Activated CD4-positive, alpha-beta T cell treated with anti-CD3 and anti-CD28 coated beads for 4 hours (primary cell): Measurements from ENCODE around the gene PCGF5.
"Not testable (repeated sequence)": the region's sequence is repeated elsewhere in the genome, so short reads cannot be mapped to it uniquely, and the experiment has no call there.

Source experiments
- DNase-seq, 2 donors: peaks; one replicate each; pipeline ENCODE4 v3.0.0-alpha.2; 2020

The PCGF5 gene

DNA sequence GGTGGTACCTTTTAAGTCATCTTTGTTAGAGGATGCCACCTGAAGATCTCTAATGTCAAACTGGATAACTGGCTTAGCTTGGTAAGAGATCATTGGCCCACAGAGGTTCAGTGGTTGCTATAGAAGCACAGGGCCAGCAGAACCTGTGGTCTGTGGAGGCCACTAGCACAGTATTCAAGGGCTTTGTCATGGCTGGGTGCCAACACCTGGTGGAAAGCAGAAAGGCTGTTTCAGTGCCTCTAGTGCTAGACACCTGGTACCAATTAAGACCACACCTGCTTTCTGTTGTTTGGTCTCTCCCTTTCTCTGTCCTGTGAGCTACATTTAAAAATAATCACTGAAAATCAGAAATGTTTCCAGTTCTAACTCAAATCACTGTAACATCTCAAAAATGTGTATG is 10.0 kb upstream of the PCGF5 start:
- peak in 1 of 2 donors; percentile 13 for DNase-seq

DNA sequence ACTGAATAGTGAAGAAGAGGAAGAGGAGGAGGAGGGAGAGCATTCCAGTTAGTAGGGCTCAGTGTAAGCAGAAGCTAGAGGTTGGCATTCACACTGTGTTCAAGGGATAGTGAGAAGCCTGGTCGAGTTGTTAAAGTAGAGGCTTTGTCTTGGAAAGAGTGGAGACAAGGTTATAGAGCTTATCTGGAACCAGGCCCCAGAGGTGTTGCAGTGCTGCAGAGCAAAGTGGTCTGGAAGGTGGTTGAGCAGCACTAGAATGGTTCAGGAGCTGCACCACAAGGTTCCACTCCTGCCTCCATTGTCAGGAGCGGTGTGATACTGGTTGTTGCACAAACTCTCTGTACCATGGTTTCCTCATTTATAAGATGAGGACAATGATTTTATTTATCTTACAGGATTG is 8.8 kb upstream of the PCGF5 start:
- DNase-seq = no peak

DNA sequence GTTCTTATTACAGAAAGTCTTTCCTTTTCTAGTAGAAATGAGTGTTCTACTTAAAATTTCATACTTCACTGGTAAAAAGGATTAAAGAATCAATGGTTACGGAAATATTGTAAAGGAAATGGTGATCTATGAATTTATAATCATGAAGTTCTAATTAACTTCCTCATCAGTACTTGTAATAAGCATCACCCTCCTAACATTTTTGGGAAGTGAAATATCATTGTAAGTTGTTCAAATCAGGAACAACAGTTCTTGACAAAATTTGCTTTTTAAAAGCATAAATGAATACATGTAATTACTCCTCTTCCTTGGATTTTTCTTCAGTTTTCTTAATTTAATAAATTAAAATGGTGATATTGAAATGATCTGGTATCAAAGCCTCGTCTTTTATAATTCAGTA is 5.6 kb upstream of the PCGF5 start:
- DNase-seq = no peak

DNA sequence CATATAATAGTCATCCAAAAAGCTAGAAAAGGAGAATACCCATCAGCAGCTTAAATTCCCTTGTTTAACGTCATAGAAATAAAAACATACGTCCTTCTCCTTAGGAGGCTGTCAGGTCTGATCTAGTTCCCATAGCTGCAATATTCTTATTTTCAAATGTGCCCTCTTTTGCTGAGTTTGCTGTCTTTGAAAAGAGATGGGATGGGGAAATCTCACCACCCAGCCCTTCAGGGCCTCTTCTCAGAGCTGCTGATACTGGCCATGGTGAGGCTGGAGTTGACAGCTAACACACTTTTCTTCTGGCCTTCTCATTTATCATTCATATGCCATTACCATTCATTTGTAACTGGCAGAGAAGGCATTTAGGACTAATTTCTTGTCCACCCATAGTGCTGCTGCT is 5.1 kb upstream of the PCGF5 start:
- DNase-seq = no peak

DNA sequence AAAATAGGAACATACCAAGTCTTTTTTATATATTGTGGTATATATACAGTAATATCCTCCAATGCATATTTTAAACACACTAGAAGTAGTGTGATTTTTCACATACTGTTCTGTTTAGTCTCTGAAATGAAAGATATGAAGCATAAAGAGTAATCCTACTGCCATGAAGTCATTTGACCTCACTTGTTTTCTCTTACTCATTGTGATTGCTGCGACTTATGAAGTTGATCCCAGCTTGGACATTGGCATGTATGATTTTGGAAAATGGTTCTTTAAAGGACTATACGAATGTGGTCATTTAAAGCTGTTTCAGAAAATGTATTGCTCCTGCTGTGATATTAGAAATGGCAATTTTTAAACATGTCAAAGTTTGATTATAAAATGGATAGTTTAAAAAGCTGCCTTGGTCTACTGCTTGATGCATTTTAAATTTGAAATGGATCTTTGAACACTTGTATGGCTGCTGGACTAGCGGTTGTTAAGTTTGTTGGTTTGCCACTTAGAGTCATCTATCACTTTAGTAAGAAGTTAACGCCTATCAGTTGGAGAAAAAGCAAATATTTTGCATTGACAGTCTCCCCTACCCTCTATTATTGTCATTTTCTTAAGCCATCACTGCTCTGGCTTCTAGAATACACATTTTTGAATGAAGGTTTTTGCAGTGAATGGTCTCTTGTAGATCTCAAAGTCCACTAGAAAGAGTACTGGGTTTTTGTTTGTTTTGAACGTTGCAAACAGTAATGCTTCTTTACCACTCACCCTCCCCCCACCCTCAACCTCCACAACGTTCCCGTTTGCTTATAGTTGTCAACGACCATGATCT is 881 bp upstream of the PCGF5 start:
- DNase-seq = no peak

DNA sequence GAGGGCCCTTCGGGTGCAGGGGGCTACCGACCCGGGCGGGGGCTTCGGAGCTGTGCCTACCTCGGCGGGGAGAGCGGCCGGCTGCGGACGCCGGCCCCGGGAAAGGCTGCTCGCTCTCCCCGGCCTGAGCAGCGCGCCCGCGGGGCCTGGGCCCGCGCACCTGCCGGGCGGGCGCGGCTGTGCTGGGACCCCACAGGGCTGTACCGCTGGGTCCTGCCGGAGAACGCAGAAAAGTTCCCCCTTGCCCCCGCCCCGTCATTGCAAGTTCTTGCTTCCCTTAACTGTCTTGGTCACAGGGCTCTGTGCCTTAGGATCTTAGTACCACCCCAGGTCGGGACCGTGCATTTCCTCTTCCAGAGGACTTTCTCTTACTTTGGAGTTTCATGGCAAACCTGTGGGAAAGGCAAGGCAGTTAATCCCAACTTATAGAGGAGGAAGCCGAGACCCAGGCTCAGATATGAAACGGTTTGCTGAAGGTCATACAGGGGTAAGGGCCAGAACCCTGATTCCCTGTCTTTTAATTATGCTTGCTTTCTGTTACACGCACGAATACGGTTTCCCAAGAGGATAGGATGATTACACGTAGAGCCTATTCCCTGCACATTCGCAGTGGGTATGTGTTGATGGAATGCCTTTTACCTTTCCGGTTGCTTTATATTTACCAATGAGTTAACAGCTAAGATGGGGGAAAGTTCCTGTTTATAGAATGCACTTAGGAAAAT is 652 bp downstream of the PCGF5 start:
- DNase-seq = no peak

DNA sequence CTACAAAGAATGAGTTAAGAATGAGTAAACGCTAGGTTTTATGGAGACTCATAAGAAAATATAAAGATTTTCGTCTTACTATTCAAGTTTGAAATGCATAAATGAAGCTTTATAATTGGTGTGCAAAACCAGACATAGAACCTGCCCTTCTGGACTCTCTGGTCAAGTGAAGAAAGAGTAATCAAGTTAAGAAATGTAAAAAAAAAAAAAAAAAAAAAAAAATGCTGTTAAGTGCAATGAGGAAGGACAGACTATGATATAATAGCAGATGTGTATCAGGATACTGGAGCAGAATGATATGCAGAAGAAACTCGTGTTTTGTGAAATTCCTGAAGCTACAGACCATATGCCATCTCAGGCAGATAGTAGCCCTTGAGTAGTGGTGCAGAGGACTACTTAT is 5.6 kb downstream of the PCGF5 start:
- no peak for DNase-seq

DNA sequence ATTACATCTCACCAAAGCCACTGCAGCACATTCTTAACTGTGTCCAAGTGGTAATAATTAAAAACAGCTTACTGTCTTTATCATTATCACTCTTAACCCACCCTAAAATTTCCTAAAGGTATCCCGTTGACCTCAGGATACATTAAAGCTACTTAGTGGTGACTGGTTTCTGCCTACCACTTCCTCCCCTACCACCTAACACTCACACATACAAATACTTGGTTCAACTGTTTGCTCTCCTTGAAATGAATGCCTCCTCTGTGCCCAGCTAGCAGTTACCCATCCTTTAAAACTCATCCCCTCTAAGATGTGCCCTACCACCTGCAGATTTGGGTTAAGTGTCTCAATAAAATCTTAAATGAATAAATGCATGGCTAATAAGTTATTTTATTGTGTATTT is 7.1 kb downstream of the PCGF5 start:
- DNase-seq = no peak

DNA sequence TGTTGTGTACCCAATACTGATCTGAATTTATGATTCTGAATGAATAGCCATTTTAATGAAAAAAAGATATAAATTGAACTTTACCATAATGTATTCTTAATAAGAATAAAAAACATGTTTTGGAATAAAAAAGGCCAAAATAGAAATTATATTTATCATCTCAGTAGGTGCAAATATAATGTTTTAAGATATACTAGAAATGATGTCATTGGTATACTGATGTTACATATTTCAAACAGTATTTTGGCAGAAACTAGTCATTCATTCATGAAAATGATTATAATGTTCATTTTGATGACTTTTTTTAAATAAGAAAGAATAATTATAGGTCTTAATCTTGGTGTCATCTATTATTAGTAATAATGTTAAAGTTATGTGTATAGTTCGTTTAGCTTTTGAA is 9.2 kb downstream of the PCGF5 start:
- no peak for DNase-seq

DNA sequence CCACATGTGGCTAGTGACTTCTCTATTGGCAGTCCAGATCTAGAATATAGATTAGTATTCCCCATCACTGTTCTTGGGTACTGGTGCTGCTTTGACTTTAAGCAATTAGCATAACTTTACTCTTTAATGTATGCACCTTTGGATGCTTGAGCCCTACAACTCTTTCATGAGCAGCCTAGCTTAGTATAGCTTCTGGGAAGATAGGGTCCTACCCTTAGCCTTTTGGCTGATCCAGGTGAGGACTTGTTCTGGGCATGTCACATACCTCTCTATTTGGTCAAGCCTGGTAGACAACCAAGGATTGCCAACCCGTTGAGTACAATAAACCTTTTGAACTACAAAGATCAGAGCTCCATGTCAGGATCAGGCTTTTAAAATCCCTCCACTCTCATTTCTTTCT is 17.7 kb downstream of the PCGF5 start:
- DNase-seq = no peak

DNA sequence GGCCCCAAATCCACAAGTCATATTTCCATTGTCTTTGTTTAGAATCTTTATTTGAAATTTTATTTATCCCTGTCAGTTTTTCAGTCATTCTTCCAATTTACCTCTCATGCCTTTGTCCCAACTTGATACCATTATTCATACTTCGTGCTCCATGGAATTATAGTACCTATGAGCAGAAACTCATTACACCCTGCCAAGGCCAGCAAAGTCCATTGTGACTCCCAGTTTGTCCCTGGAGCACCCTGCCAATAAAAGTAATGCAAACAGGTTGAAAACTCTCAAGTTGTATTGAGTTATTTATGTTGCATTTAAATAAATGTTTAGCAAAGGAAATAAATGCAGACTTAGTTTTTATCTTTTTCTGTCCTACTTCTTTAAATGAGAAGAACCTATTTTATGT is 19.3 kb downstream of the PCGF5 start:
- DNase-seq = no peak

DNA sequence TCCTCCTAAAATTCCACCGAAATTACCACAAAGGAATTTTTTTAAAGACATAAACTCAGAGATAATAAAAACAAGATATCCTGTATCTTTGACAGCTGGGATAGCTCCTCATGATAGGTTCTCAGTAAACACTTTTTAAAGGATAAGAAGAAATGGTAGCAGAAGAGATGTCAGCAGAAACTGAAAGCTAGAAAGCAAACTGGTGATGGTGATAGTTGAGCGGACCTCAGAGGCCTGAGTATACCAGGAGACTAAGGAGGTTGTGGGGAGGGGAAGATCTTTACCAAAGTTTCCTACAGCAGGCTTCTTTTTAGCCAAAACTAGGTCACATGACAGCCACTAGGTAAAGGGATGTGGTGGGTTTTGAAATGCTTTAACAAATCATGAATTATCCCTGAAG is 22.5 kb downstream of the PCGF5 start:
- DNase-seq = no peak

DNA sequence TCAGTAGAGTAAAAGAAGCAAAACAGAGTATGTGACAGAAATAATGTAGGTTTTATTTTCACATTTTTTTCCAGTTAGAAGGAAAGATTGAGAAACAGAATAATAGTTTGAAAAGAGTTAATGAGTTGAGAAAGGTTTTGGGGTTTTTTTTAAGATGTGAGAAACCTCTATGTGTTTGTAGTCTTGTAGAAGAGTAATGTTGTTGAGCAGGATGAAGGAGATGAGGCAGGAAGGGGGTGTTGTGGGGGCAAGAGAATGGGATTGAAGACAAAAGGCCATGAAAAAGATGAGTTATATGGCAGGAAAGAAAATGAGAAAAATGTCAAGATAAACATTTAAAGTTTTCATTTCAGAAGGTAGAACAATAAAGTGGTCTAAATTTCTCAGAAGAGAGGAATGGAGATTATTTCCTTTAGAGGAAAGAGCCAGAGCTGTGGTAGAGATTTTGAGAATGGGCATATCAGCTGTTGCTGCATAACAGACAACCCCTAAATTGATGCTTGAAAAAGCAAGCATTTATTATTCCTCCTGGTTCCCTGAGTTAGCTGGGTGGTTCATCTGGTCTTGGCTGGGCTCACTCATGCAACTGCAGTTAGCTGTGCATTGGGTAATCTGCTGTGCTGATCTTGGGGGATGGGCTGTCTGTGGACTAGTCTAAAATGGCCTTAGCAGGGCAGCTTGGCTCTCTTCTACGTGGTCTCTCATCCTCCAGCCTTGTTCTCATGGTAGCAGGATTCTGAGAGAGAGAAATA is 27.1 kb downstream of the PCGF5 start:
- DNase-seq = no peak

DNA sequence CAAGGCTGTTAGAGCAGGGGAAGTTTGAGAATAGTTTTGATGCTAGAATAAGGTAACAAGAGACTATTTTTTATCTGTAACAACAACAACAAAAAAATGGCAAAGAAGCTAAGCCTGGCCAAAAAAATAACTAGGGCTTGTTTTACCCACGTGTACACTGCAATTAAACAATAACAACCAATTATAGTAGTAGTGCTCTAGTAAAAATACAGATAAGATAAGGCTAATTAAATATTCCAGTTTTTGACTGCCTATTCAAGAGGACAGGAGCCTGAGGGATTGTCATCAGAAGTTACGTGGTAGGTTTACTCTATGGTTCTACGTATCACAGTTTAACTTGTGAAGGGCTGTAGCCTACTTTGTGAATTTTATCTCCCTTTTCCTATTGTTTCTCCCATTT is 29.2 kb downstream of the PCGF5 start:
- DNase-seq = no peak

DNA sequence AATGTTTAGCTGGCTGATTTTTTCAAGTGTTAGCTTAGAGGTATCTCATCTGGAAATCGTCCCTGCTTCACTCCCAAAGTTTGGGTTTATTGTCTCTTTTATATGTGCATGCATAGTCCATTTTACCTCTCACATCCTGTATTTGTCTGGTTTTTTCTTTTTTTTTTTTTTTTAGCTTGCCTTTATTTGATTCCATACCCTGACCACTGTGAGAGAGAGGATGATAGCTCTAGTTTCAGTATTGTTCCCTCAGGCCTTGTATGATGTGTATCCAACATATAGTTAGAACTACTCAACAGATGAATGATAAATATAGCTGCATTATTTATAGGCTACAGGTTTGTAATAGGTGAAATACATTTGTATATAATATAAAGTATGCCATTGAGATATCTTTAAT is 29.9 kb downstream of the PCGF5 start:
- DNase-seq = no peak

DNA sequence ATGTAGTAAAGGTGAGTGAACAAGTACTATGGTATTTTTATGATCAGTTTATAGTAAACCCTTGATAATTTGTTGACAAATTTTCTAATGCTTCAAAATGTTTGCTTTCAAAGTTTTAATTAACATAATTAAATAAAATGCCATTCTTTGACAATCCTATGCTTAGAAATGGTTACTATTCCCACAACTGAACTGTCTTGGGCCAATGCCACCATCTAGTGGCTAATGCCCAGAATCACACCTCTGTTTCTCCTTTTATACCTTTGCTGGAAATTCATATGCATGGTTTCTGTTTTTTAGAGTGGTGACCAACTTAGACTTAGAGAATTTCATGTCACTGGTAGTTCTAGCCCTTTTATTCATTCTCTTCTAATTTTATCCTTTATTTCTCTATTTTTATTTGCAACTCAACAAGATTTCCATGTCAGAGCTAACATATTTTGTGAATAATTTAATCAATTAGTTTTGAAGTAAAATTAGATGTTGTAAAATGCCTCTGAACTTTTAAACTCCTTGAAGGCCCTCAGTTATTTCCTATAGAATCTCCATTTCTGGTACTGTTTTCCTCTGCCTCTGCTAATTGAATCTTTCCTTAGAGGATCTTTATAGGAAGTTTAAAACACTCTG is 31.1 kb downstream of the PCGF5 start:
- DNase-seq = peak; percentile 37 to 59

DNA sequence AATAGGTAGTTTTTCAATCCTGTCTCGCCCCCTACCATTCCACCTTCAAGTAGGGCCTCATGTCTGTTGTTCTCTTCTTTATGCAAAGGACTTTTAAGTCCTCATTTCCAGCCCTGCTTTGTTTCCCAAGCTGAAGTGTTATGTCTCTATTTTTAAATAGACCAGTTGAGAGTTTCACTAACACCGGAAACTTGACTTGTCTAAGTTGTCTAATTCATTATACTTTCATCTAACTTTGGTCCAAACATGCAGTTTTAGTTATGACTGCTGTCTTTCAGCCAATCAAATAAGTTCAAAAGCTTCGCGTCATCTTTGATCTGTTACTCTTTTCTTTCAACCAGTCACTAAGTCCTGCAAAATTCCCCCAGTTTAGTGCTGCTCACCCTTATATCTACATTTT is 32.8 kb downstream of the PCGF5 start:
- no peak for DNase-seq

DNA sequence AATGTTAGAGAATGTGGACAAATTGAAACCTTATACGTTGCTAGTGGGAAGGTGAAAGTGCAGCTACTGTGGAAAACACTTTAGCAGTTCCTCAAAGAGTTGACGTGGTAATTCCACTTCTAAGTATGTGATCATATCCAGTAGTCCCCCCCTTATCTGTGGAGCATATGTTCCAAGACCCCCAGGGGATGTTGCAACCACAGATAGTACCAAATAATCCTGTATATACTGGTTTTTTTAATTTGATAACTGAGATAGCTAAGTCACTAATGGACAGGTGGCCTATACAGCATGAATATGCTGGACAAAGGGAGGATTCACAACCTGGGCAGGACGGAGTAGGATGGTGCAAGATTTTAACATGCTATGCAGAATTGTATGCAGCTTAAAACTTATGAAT is 36.8 kb downstream of the PCGF5 start:
- DNase-seq = no peak

DNA sequence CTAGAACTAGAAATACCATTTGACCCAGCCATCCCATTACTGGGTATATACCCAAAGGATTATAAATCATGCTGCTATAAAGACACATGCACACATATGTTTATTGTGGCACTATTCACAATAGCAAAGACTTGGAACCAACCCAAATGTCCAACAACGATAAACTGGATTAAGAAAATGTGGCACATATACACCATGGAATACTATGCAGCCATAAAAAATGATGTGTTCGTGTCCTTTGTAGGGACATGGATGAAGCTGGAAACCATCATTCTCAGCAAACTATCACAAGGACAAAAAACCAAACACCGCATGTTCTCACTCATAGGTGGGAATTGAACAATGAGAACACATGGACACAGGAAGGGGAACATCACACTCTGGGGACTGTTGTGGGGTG is 40.0 kb downstream of the PCGF5 start:
- DNase-seq = not testable (repeated sequence)

DNA sequence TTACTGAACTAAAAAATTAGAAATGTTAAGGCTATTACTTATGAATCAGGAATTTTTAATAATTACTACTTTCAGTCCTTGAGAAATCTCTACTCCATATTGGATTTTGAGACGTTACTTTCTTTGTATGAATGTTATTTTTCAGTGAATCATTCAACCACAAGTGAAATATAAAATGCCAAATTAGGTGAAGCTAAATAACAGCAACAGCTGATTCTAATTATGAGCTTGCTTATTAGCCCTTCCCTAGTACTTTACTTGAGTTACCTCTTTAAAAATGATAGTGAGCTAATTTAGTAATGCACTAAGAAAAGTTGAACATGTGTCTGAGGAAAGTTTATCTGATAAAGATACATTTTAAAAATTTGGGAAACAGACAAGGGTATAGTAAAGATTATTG is 51.4 kb downstream of the PCGF5 start:
- no peak for DNase-seq

DNA sequence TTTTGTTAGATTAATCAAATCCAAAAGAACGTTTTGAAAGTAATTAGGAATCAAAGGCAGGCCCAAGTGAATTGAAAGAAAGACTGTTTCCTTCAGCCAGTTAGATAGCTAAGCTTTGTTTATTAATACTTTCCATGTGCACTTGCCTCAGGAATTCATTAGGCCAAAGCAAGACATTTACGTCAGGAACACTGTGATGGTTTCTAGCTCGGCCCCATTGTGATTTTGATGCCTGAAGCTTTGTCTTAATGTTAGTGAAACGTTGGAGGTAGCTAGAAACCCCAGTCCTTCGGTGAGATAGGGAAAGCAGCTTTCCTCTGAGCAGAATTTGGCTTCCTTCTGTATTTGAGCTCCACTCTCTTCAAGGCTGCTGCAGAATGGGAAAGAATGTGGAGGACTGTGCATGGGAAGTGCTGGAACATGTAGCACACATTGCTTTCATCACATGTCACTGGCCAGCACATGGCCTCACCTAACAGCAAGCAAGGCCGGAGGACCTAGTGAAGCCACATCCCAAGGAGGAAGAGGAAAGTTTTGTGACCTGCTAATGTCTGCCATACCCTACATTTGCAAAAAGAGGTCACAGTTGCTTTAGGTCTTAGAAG is 64.1 kb downstream of the PCGF5 start:
- DNase-seq = no peak

DNA sequence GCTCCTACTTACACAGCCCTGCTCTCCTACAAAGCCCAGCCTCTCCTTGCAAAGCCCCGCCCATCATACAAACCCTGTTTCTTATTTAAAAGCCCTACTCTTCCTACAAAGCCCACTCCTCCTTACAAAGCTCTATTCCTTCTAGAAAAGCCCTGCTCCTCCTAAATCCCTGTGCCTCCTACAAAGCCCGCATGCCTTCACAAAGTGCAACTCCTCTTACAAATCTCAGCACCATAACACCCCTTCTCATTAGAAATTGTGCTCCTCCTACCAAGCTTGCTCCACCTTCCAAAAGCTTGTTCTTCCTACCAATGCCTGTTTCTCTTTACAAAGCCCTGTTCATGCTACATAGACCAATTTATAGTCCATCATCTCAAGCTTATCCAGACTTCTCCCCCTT is 66.1 kb downstream of the PCGF5 start:
- no peak for DNase-seq

DNA sequence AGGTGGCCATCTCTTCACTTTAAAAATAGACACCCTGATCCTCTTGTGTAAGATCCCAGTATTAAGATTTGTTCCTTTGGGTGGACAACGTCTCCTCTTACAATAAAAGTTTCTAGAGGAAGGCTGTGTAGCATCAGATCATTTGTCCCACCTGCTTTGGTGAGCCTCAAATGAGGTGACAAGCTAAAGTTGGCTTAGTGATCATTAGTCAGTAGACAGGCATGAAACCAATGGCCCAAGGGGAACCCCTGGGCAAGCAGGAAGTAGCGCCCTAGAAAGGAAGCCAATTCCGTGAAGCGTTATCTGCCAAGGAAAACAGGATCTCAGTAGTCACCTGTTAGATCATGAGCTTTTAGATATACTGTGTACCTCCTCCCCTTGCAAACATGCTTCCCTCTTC is 66.8 kb downstream of the PCGF5 start:
- DNase-seq = no peak
